Left ventricle myocardium superior (tissue), 1 donor: Measurements from ENCODE around the gene ZNF800. TPM values are rescaled to one million over a fixed set of nuclear protein-coding genes. Genes with fewer than 3 reads are reported as not detected.

ENCODE experiments used
- ATAC-seq: fragments of 200-7000 bp; cut with Tn5 transposase; one replicate; pipeline ENCODE4 v1.9.1; 2020; ENCODE audit warnings: mild to moderate bottlenecking, moderate library complexity
- DNase-seq: peaks from one replicate; pipeline ENCODE4 v3.0.0-alpha.2; 2020
- intact Hi-C: fragments of 100-400 bp; cut with micrococcal nuclease; formaldehyde crosslinking; loops from one replicate; pipeline ENCODE4 v1.11.0; 2022
- total RNA-seq: library from RNA; stranded (reverse); fragmentation: NEBNext Ultra II Directional; extraction: Animal tissue kit (Norgen Biotek cat#: 25700); gene quantifications from one replicate; pipeline ENCODE4 v1.2.1, GENCODE V29; 2021
- donor health status: DM: no; HTN: yes; CAD: no; lungs with severe emphysema.

Gene ZNF800
- total RNA-seq, 1 donor from 2014 or later: 20.8 TPM

DNA sequence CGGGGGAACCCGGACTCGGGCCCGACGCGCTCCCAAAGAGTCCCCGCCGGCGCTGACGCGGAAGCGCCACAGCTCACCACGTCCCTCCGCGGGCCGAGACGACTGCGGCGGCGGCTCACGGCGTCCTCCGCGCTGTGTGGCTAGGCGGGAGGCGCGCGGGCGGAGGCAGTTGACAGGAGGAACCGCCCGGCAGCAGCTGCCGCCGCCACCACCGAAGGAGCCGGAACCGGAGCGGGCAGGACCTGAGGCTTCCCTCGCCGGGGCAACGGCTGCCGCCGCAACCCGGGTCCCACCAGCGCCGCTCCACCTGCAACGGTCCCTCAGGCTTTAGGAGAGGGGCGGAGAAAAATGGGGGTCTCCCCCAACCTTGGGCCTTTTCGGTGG is 334 bp downstream of the ZNF800 start:
- DNase-seq (peak; percentile 75), ATAC-seq (peak; percentile 76)
- intact Hi-C loops: no loop called here

- intact Hi-C loops: no loop called here
- DNase-seq (no peak), ATAC-seq (peak; percentile 26)
Observed at GRCh38 chr7:127391591-127392181, 822 bp downstream of the ZNF800 start.

GRCh38 chr7:127390817-127391590 is 1.5 kb downstream of the ZNF800 start:
- intact Hi-C loops: no loop called here
- ATAC-seq: no peak
- no peak for DNase-seq

DNA sequence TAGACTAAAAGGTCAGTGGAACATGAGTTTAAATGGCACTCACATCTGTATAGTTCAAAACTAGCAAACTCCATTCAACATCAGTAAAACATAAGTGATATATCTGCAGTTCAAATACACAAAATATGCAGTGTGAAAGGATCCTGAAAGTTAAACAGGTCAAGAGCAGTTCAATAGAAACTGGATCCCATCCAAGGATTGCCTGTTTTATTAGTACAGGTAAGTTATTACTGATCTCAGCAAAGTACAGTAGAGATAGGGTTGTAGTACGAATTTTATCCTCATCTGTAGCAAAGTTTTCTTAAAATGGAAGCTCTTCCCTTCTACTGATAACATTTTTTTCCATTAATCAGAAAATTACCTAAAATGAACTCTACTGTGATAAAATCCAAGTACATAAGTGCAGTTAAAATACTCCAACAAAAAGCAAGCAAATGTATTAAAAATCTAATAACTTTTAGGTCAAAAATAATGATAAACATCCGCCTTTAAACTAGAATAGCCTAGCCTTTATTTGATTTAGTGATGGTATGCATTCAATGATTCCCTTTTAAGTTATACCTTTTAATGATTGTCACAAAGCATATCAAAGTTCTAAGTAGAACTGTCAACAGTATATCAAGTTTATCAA is 2.2 kb downstream of the ZNF800 start:
- DNase-seq (no peak), ATAC-seq (no peak)
- intact Hi-C loops: no loop called here

DNA sequence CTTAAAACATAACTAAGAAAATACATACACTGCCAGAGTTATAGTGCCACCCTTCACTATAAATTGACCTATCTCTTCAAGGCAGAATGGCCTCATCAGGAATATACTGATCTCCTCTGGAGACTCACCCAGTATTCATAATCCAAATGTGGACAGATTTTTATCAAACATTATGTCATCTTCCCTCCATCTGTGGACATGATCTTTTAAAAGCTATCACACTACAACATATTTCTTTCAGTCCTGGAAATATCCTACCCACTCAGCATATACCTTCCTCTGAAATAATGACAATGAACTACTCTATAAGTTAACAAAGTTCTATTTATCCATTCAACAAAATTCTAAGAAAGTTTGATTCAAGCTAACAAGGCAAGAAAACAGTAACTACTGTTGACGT is 3.2 kb downstream of the ZNF800 start:
- intact Hi-C loops: no loop called here
- ATAC-seq (no peak), DNase-seq (no peak)

GRCh38 chr7:127387974-127388373 is 4.5 kb downstream of the ZNF800 start:
- intact Hi-C loops: no loop called here
- ATAC-seq (no peak), DNase-seq (no peak)

- intact Hi-C loops: no loop called here
- ATAC-seq (no peak), DNase-seq (no peak)
Observed at GRCh38 chr7:127383123-127383835, 9.2 kb downstream of the ZNF800 start.

DNA sequence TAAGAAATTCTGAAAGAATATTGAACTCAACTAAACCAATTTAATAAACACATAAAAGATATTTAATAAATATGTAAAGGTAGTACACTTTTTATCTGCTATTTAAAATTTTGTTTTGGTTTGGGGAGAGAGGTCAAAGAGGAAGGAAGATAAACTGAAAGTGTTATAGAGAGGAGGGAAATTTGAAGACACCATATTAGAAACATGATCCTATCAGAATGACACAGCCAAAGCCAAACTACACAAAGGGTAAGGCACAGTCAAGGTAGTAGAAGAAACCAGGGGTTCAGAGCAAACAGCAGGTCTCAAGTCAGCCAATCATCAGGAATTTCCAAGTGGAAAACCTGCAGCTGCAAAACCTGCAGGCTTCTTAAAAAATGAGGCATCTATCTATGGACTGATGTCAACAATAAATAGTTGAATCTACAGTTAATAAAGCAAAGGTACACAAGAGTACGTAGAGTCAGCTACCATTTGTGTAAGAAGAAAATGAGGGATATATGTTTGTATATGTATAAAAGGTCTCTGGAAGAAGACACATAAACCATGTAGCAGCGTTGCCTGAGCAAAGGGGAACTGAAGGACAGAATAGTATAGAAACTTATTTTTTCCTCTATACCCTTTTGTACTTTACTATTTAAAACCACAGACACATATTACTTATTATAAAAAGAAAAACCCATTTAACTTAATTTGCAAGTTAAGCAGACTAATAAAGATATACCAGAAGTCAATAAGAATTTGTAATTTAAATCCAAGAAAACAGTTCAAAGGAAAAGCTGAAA is 10.0 kb downstream of the ZNF800 start:
- ATAC-seq (no peak), DNase-seq (no peak)
- intact Hi-C loops: no loop called here

DNA sequence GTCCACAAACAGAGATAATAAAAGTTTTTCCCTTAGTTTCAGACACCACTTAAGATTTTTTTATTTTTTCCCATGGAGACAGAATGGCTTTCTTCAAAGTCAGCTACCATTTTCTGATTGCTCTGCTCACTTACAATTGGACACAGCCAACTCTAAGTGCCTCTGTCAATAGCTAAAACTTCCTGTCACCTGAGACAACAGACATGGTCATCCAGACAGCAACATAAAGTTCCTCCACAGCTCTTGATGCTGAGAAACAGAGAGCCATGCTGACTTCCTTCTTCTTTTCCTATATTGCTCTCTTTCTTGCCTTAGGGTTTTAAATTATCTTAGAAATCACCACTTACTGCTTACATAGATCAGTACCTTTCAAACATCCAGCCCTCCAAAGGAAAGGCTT is 12.0 kb downstream of the ZNF800 start:
- no peak for DNase-seq
- intact Hi-C loops: no loop called here
- no peak for ATAC-seq

DNA sequence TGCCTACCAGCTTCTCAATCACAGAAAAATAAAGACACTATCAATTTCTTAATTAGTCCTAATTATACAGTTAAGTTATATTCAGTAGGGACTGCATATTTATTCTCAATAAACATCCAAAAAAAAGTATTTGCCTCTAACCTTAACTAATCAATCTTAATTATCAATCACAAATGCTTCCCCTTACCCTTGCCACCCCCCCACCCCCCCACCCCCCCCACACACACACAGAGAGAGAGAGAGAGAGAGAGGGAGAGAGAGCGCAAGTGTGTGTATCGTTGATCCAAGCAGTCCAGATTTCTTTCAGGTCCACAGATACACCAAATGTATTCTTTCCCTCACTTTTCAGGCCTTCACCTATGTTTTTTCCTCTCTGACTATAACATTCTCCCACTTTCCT is 12.9 kb downstream of the ZNF800 start:
- intact Hi-C loops: no loop called here
- DNase-seq (no peak), ATAC-seq (no peak)

DNA sequence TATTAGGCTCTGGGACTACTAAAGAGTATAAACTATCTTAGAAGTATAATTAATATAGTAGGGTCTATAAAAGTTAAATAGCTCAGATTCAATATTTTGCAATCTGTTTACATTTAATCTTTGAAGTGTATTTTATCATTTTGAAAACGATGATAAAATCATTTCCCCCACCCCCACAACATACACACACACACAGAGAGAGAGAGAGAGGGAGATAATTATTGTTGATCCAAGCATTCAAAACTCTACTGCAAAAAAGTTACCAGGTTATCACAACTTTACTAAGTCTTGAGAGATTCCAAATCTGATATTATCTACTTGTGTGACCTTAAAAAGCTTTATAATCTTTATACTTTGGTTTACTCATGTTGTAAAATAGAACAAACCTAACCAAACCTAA is 14.0 kb downstream of the ZNF800 start:
- intact Hi-C loops: no loop called here
- ATAC-seq: no peak
- no peak for DNase-seq

GRCh38 chr7:127377425-127377824 is 15.1 kb downstream of the ZNF800 start:
- DNase-seq (no peak), ATAC-seq (no peak)
- intact Hi-C loops: no loop called here

DNA sequence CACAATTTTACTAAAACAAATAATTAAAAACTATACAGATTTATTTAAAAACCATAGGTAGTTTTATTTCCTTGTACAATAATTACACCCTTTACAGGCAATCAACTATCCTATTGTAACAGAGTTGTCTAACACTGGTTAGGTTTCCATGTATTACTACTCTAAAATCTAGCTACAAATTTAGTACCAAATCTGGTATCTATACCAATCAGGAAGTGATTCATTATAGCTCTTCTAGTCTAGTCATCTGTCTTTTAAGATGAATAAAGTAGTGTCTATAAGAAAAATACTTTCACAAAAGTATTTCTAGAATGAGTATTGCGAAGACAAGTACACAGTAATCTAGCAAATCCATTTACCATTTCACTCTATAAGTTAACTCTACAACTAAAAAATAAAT is 16.9 kb downstream of the ZNF800 start:
- DNase-seq (no peak), ATAC-seq (no peak)
- intact Hi-C loops: no loop called here

- intact Hi-C loops: no loop called here
- ATAC-seq: no peak
- no peak for DNase-seq
Observed at GRCh38 chr7:127367679-127368078, 24.8 kb downstream of the ZNF800 start.

DNA sequence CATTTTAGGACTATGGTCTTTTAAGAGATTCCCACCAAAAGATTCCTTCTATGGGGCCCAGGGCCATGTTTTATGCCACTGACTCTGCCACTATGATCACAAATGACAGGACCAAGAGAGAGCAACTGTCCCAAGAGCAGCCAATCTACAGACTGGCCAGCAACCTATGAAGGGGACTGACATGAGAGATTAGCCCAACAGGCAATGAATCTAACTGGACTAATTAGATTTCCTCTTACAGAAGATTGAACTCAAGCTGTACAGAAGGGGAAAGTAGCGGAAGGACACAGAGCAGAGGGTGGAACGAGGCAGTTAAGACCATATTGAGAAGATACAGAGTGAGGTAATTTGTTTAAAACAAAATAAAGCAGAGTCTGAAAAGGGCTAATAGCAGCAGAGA is 25.8 kb downstream of the ZNF800 start:
- intact Hi-C loops: no loop called here
- ATAC-seq (no peak), DNase-seq (no peak)

DNA sequence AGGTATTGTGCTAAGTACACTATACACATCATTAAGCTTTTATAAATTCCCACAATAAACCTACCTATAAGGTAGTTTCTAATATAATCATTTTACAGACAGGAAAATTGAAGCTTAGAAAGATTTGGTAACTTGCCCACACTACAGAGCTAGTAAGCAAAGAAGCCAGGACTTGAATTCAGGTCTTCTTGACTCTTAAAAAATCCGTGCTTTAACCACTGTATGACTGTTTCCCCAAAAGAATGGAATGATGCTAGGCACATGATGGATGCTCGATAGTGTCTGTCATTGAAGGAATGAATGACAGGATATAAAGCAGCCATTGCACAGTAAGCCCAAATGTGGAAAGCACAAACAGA is 26.6 kb downstream of the ZNF800 start:
- ATAC-seq: no peak
- intact Hi-C loops: no loop called here
- no peak for DNase-seq

DNA sequence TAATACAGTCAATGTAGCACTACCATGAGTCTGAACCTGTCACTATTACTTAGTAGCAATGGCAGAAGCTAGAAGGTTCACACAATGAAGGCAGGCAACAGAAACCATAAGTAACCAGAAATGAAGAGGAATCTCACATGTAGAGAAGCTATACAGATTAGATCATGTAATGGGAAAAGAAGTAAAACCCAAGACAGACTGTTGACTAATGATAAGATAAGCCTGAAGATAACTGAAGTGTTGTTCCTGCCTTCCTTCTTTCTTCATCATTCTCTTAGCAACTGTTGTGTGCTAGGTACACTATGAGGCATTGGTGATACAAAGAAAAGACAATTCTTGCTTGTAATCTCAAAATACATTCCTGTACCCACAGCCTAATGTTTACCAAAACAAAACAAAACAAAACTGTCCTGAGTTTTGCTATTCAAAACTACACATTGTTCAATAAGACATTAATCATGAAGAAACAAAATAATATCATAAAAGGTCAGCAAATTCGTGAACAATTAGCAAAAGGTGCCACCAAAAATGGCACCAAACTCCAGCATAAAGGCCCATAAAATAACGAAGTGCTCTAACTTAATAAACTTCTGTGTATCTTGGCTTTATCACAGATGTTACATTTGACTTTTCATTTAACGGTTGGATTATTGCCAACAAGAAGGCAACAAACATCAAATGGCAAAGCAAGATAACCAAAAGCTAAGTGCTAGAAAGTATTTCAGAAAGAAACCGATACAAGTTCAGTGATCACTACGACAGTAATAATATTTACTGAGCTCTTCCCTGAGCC is 27.1 kb downstream of the ZNF800 start:
- ATAC-seq: no peak
- intact Hi-C loops: no loop called here
- DNase-seq: no peak

GRCh38 chr7:127362364-127363027 is 30.0 kb downstream of the ZNF800 start:
- ATAC-seq (peak; percentile 80), DNase-seq (no peak)
- intact Hi-C loops: no loop called here
